Kidney (tissue), 14 donors: ENCODE measurements around the gene MSI2. TPM values are rescaled to one million over a fixed set of nuclear protein-coding genes. Genes with fewer than 3 reads are reported as not detected.

Experiments
- DNase-seq, 5 donors: peaks; one replicate each; pipeline ENCODE4 v3.0.0-alpha.2; 2013 to 2020
- FAIRE-seq: peaks from 2 replicates; lab custom pipeline; 2012; peaks lifted over from hg19 to GRCh38; lab: Jason Lieb, UNC
- H3K27ac ChIP-seq, 2 donors: one replicate each; pipeline ENCODE4 v1.7.0; 2013; ENCODE audit warnings: low read depth in 2 of 2, low read length in 2 of 2, inconsistent platforms in 1 of 2
- H3K27me3 ChIP-seq: one replicate; pipeline ENCODE4 v1.7.1; 2013; ENCODE audit warnings: low read length, inconsistent platforms; ENCODE audit not compliant: control insufficient read depth, insufficient read depth
- H3K36me3 ChIP-seq, 3 donors: one replicate each; pipeline versions ENCODE4 v1.7.0 to v1.7.1; 2013; ENCODE audit warnings: low read length in 3 of 3, control low read depth in 1 of 3, inconsistent platforms in 1 of 3; ENCODE audit not compliant: insufficient read depth in 3 of 3, control insufficient read depth in 2 of 3
- H3K4me1 ChIP-seq, 3 donors: one replicate each; pipeline versions ENCODE4 v1.7.0 to v1.7.1; 2013; ENCODE audit warnings: low read length in 3 of 3, inconsistent platforms in 1 of 3, low read depth in 1 of 3; ENCODE audit not compliant: control insufficient read depth in 2 of 3, insufficient read depth in 2 of 3
- H3K4me3 ChIP-seq, 3 donors: one replicate each; pipeline versions ENCODE4 v1.7.0 to v1.8.1; 2013; ENCODE audit warnings: low read length in 3 of 3, control low read depth in 1 of 3, inconsistent platforms in 1 of 3
- H3K9ac ChIP-seq, 3 donors: one replicate each; pipeline versions ENCODE4 v1.7.0 to v1.7.1; 2013; ENCODE audit warnings: low read length in 3 of 3, control low read depth in 1 of 3, inconsistent platforms in 1 of 3
- H3K9me3 ChIP-seq, 3 donors: one replicate each; pipeline versions ENCODE4 v1.7.0 to v1.7.1; 2013; ENCODE audit warnings: low read length in 3 of 3, control low read depth in 1 of 3, inconsistent platforms in 1 of 3; ENCODE audit not compliant: control insufficient read depth in 2 of 3, insufficient read depth in 1 of 3
- CTCF ChIP-seq: IDR thresholded peaks from 3 replicates; pipeline ENCODE4 v1.5.1; 2012; ENCODE audit warnings: mild to moderate bottlenecking, moderate library complexity, borderline replicate concordance; ENCODE audit not compliant: insufficient read depth; ENCODE audit errors: extremely low read depth
- intact Hi-C: fragments of 100-400 bp; cut with DNase I; formaldehyde crosslinking; loops from one replicate; pipeline ENCODE4 v1.11.1; 2022
- polyA plus RNA-seq: library from polyadenylated mRNA; stranded (reverse); fragments of 350-450 nt; fragmentation: Illumina TruSeq; extraction: RNeasy Lipid Tissue Mini Kit (QIAGEN cat#74804); gene quantifications from one replicate; pipeline ENCODE4 v1.2.3, GENCODE V29; 2014; ENCODE audit warnings: low read depth, low replicate concordance; ENCODE audit not compliant: insufficient read depth
- total RNA-seq: library from RNA; stranded (reverse); fragmentation: NEBNext Ultra II Directional; extraction: Animal tissue kit (Norgen Biotek cat#: 25700); gene quantifications from one replicate; pipeline ENCODE4 v1.2.1, GENCODE V29; 2021
- donor health status: control.
- donor health status: control.
- donor health status: control.
- donor health status: control.
- donor health status: control.
- donor health status: DM: yes; HTN: yes; CAD: no.
- donor health status: Normal renal cell carcinoma (clear cell type).

Gene MSI2
- total and polyA plus RNA-seq, 2 donors from 2014 or later: 69.2 to 151 TPM

- peaks cover 8 to 27% (median 14%) of the 10 kb centered on the region in 3 donors for H3K36me3 ChIP-seq
- no peak for TF ChIP-seq CTCF
- no peak for DNase-seq
- no peak overlapping the region for H3K4me3 ChIP-seq
- H3K27me3 ChIP-seq: no peaks in the 10 kb centered on the region
- no peaks in the 10 kb centered on the region for H3K9me3 ChIP-seq
- H3K9ac ChIP-seq: no peak overlapping the region
- H3K4me1 ChIP-seq: peaks cover 0 to 9% (median 0%) of the 10 kb centered on the region in 3 donors
- H3K27ac ChIP-seq: no peak overlapping the region
- intact Hi-C loops: no loop called here
- FAIRE-seq: no peak
These were observed 12.7 kb downstream of the MSI2 start for GRCh38 chr17:57269052-57269451.

- intact Hi-C loops: no loop called here
These were observed 13.4 kb downstream of the MSI2 start for GRCh38 chr17:57269598-57270255.

DNA sequence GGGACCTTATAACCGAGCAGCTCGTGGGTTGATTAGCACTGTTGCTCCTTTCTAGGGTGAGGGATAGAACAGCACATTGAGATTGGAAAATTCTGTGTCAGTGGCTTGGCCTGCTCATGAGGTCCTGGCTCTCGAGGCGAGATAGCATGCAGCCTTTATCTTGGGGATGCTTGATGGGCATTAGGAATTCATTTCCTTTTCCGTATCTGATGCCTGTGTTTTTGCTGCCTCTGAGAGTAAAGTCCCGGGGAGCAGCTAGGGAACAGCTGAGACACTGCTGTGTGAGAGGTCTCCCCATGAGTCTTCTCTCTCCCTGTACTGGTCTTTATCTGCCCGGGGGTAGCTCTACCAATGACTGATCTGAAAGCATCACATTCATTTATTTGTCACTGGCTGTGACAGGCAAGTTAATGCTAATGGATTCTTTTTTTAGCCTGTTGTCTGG, 14.5 kb downstream of the MSI2 start:
- Histone ChIP-seq H3K4me3 (no peak overlapping the region), H3K27me3 (no peaks in the 10 kb centered on the region), H3K27ac (no peak overlapping the region), H3K9me3 (no peaks in the 10 kb centered on the region), H3K36me3 (peaks cover 13 to 33% (median 16%) of the 10 kb centered on the region in 3 donors), H3K9ac (no peak overlapping the region), H3K4me1 (peaks cover 0 to 9% (median 0%) of the 10 kb centered on the region in 3 donors)
- DNase-seq: no peak
- FAIRE-seq: no peak
- TF ChIP-seq CTCF: no peak
- intact Hi-C loops: no loop called here

More at GRCh38 chr17:57269598-57270255, 13.4 kb downstream of the MSI2 start:
- FAIRE-seq (no peak), DNase-seq (no peak)
- H3K27ac ChIP-seq: no peak overlapping the region
- H3K9ac ChIP-seq: no peak overlapping the region
- no peaks in the 10 kb centered on the region for H3K27me3 ChIP-seq
- TF ChIP-seq CTCF: no peak
- H3K4me3 ChIP-seq: no peak overlapping the region
- no peaks in the 10 kb centered on the region for H3K9me3 ChIP-seq
- H3K36me3 ChIP-seq: peaks cover 13 to 33% (median 16%) of the 10 kb centered on the region in 3 donors
- H3K4me1 ChIP-seq: peaks cover 0 to 9% (median 0%) of the 10 kb centered on the region in 3 donors

DNA sequence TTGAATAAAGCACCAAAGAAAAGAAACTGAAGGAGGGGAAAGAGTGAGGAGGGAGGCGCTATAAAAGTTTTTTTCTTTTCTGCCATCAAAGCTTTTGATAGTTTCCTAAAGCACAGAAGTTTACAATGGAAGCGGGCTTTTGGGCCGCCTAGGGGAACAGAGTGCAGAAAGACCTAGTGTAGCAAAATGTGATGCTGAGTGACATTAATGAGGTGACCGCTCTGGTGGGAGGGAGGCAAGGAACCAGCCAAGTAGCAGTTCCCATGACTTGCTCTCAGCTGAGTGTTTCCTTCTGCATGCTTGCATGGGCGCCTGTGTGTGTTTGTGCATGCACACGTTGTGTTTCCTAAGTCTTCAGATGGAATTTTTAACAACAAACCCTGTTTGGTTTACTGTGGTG, 15.5 kb downstream of the MSI2 start:
- H3K36me3 ChIP-seq: peaks cover 12 to 33% (median 18%) of the 10 kb centered on the region in 3 donors
- FAIRE-seq (no peak), DNase-seq (peak in 4 of 5 donors; percentile 51 to 92 (median 80))
- H3K27ac ChIP-seq: no peak overlapping the region
- H3K9ac ChIP-seq: no peak overlapping the region
- peaks cover 0 to 7% (median 0%) of the 10 kb centered on the region in 3 donors for H3K4me1 ChIP-seq
- H3K9me3 ChIP-seq: no peaks in the 10 kb centered on the region
- TF ChIP-seq CTCF: no peak
- no peaks in the 10 kb centered on the region for H3K27me3 ChIP-seq
- no peak overlapping the region for H3K4me3 ChIP-seq
- intact Hi-C loops: no loop called here
